H9 (cell line): ENCODE data around the gene CPLX1. TPM values are rescaled to one million over a fixed set of nuclear protein-coding genes. Genes with fewer than 3 reads are reported as not detected.

Source experiments
- DNase-seq: peaks from one replicate; pipeline ENCODE4 v3.0.0-alpha.2; 2017
- H2AFZ ChIP-seq: one replicate; pipeline ENCODE4 v1.6.1; 2013; ENCODE audit warnings: mild to moderate bottlenecking, low read length, control low read depth, moderate library complexity
- H2AK5ac ChIP-seq: 2 replicates; pipeline ENCODE4 v1.6.1; 2013; ENCODE audit warnings: low read length, control low read depth, mixed read lengths; ENCODE audit not compliant: insufficient read length
- H2BK120ac ChIP-seq: one replicate; pipeline ENCODE4 v1.6.1; 2013; ENCODE audit warnings: low read depth, mild to moderate bottlenecking, low read length, control low read depth, inconsistent platforms; ENCODE audit not compliant: poor library complexity, severe bottlenecking
- H2BK12ac ChIP-seq: 2 replicates; pipeline ENCODE4 v1.6.1; 2013; ENCODE audit warnings: low read length, control low read depth, mixed read lengths, low read depth; ENCODE audit not compliant: insufficient read length
- H2BK15ac ChIP-seq: 2 replicates; pipeline ENCODE4 v1.6.1; 2013; ENCODE audit warnings: low read depth, low read length, control low read depth
- H2BK20ac ChIP-seq: one replicate; pipeline ENCODE4 v1.6.1; 2013; ENCODE audit warnings: low read depth, mild to moderate bottlenecking, low read length, control low read depth, inconsistent platforms; ENCODE audit not compliant: poor library complexity, severe bottlenecking
- H2BK5ac ChIP-seq: 2 replicates; pipeline ENCODE4 v1.6.1; 2013; ENCODE audit warnings: low read length, control low read depth, mixed read lengths; ENCODE audit not compliant: insufficient read length
- H3K14ac ChIP-seq: 2 replicates; pipeline ENCODE4 v1.6.1; 2013; ENCODE audit warnings: low read length, control low read depth; ENCODE audit not compliant: insufficient read depth
- H3K18ac ChIP-seq: 2 replicates; pipeline ENCODE4 v1.6.1; 2013; ENCODE audit warnings: low read depth, mild to moderate bottlenecking, mixed read lengths, low read length, control low read depth; ENCODE audit not compliant: insufficient read length
- H3K23ac ChIP-seq: 2 replicates; pipeline ENCODE4 v1.6.1; 2013; ENCODE audit warnings: low read length, control low read depth, mixed read lengths, low read depth; ENCODE audit not compliant: insufficient read length
- H3K23me2 ChIP-seq: 2 replicates; pipeline ENCODE4 v1.6.1; 2013; ENCODE audit warnings: low read depth, mild to moderate bottlenecking, mixed read lengths, low read length, control low read depth; ENCODE audit not compliant: insufficient read length, poor library complexity, severe bottlenecking
- H3K27ac ChIP-seq: 2 replicates; pipeline ENCODE4 v1.5.1; 2013; ENCODE audit warnings: low read length, control low read depth, mixed read lengths, low read depth; ENCODE audit not compliant: insufficient read length
- H3K27me3 ChIP-seq: 2 replicates; pipeline ENCODE4 v1.6.1; 2013; ENCODE audit warnings: low read length, control low read depth, inconsistent platforms; ENCODE audit not compliant: insufficient read depth
- H3K4ac ChIP-seq: 2 replicates; pipeline ENCODE4 v1.6.1; 2013; ENCODE audit warnings: low read depth, mild to moderate bottlenecking, control low read depth, inconsistent platforms, low read length, moderate library complexity
- H3K4me1 ChIP-seq: 2 replicates; pipeline ENCODE4 v1.6.1; 2013; ENCODE audit warnings: low read length, control low read depth, inconsistent platforms; ENCODE audit not compliant: insufficient read depth
- H3K4me2 ChIP-seq: 2 replicates; pipeline ENCODE4 v1.6.1; 2013; ENCODE audit warnings: low read length, control low read depth, mixed read lengths; ENCODE audit not compliant: insufficient read length, insufficient read depth
- H3K56ac ChIP-seq: 2 replicates; pipeline ENCODE4 v1.6.1; 2013; ENCODE audit warnings: low read depth, mild to moderate bottlenecking, mixed read lengths, low read length, control low read depth; ENCODE audit not compliant: insufficient read length
- H3K79me1 ChIP-seq: 2 replicates; pipeline ENCODE4 v1.6.1; 2013; ENCODE audit warnings: low read depth, mild to moderate bottlenecking, moderate library complexity, low read length, control low read depth, inconsistent platforms; ENCODE audit not compliant: insufficient read depth, poor library complexity, severe bottlenecking
- H3K79me2 ChIP-seq: 2 replicates; pipeline ENCODE4 v1.6.1; 2013; ENCODE audit warnings: low read length, control low read depth, inconsistent platforms; ENCODE audit not compliant: insufficient read depth
- H3K9ac ChIP-seq: 2 replicates; pipeline ENCODE4 v1.6.1; 2013; ENCODE audit warnings: low read length, control low read depth, mixed read lengths; ENCODE audit not compliant: insufficient read length; ENCODE audit errors: extremely low read depth
- H3K9me3 ChIP-seq: one replicate; pipeline ENCODE4 v1.6.1; 2013; ENCODE audit warnings: low read depth, low read length, inconsistent platforms; ENCODE audit not compliant: control insufficient read depth
- H3T11ph ChIP-seq: one replicate; pipeline ENCODE4 v1.6.1; 2013; ENCODE audit warnings: mild to moderate bottlenecking, low read length, control low read depth, inconsistent platforms
- H4K20me1 ChIP-seq: one replicate; pipeline ENCODE4 v1.6.1; 2013; ENCODE audit not compliant: control insufficient read depth, insufficient read length, insufficient read depth
- H4K5ac ChIP-seq: 2 replicates; pipeline ENCODE4 v1.6.1; 2013; ENCODE audit warnings: low read depth, mild to moderate bottlenecking, mixed read lengths, low read length, control low read depth; ENCODE audit not compliant: insufficient read length
- H4K8ac ChIP-seq: replicated peaks from 2 replicates; pipeline ENCODE4 v1.6.1; 2013; ENCODE audit warnings: low read length, control low read depth, mixed read lengths, low read depth; ENCODE audit not compliant: insufficient read length
- H4K91ac ChIP-seq: 2 replicates; pipeline ENCODE4 v1.6.1; 2013; ENCODE audit warnings: low read depth, mild to moderate bottlenecking, moderate library complexity, mixed read lengths, low read length, control low read depth; ENCODE audit not compliant: insufficient read length
- H3K27ac Mint-ChIP-seq, 3 experiments: 2 replicates in 2 of 3; 3 replicates in 1 of 3; pipeline ENCODE4 v1.8.0; 2020 to 2021; ENCODE audit warnings: mixed read lengths in 3 of 3, mild to moderate bottlenecking in 1 of 3, moderate library complexity in 1 of 3
- H3K27me3 Mint-ChIP-seq: 2 replicates; pipeline ENCODE4 v1.8.0; 2021; ENCODE audit warnings: low read depth, mild to moderate bottlenecking, moderate library complexity, mixed read lengths
- H3K36me3 Mint-ChIP-seq, 3 experiments: 2 replicates in 2 of 3; 3 replicates in 1 of 3; pipeline ENCODE4 v1.8.0; 2020 to 2021; ENCODE audit warnings: low read depth in 3 of 3, mixed read lengths in 3 of 3; ENCODE audit not compliant: insufficient read depth in 1 of 3
- H3K4me1 Mint-ChIP-seq, 2 experiments: 2 replicates each; pipeline ENCODE4 v1.8.0; 2020; ENCODE audit warnings: mixed read lengths in 2 of 2
- H3K4me3 Mint-ChIP-seq, 2 experiments: 2 replicates in 1 of 2; 3 replicates in 1 of 2; pipeline ENCODE4 v1.8.0; 2020 to 2021; ENCODE audit warnings: mild to moderate bottlenecking in 2 of 2, mixed read lengths in 2 of 2, moderate library complexity in 1 of 2
- H3K9me3 Mint-ChIP-seq, 2 experiments: 2 replicates in 1 of 2; 3 replicates in 1 of 2; pipeline ENCODE4 v1.8.0; 2020; ENCODE audit warnings: mild to moderate bottlenecking in 2 of 2, mixed read lengths in 2 of 2, moderate library complexity in 1 of 2
- CTCF ChIP-seq: fragments of 200-600 bp; sonication (generic); conservative IDR thresholded peaks from 3 replicates; pipeline ENCODE4 v1.8.0; 2021; ENCODE audit warnings: antibody characterized with exemption, mild to moderate bottlenecking
- WGBS: extraction: QIAGEN DNeasy Blood & Tissue Kit; methylation state at CpG from one replicate; pipeline ENCODE4 v1.1.7; 2013; ENCODE audit warnings: missing lambda C conversion rate, low lambda C conversion rate, mixed read lengths; ENCODE audit not compliant: insufficient read length; ENCODE audit errors: extremely low coverage; 5-methylcytosine and 5-hydroxymethylcytosine counted together
- total RNA-seq: library from RNA; stranded (reverse); gene quantifications from 2 replicates; pipeline ENCODE4 v1.2.1, GENCODE V29; 2021

CPLX1 gene
- total RNA-seq, 1 experiment from 2014 or later, result 0.90 TPM

DNA sequence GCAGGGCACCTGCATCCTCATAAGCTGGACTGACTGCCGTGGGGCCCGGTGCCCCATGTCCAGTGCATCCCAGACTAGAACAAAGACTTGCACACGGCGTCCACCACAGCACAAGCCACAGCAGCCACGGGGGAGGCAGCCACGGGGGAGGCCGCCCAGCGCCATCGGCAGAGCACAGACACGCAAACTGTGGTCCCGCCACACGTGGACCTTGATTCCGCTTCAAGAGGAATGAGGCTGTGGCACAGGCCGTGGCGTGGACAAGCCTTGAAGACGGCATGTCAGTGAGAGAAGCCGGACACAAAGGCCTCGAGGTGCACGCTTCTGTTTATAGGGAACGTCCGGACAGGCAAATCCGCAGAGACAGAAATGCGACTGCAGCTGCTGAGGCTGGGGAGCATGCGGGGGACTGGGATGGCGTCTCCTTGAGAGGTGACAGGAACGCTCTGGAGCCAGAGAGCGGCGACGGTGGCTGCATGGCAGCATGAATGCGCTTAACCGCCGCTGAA, 10.1 kb upstream of the CPLX1 start:
- no peaks in the 10 kb centered on the region for H3K4me1 Mint-ChIP-seq
- Histone ChIP-seq H3K79me1 (no peaks in the 10 kb centered on the region), H3K9me3 (no peaks in the 10 kb centered on the region), H2BK15ac (no peak overlapping the region), H3K27ac (no peak overlapping the region), H3K14ac (no peak overlapping the region), H3K4me2 (no peak overlapping the region), H3K23ac (no peak overlapping the region), H3K18ac (no peak overlapping the region), H2AFZ (no peak overlapping the region), H2AK5ac (no peak overlapping the region), H2BK120ac (no peak overlapping the region), H4K8ac (no peak overlapping the region), H4K91ac (no peak overlapping the region), H3T11ph (no peak overlapping the region), H3K4me1 (no peaks in the 10 kb centered on the region), H3K27me3 (no peaks in the 10 kb centered on the region), H3K4ac (no peak overlapping the region), H2BK5ac (no peak overlapping the region), H4K5ac (no peak overlapping the region), H3K9ac (no peak overlapping the region), H4K20me1 (no peaks in the 10 kb centered on the region), H2BK20ac (no peak overlapping the region), H3K56ac (no peak overlapping the region), H3K79me2 (no peaks in the 10 kb centered on the region), H3K23me2 (no peaks in the 10 kb centered on the region), H2BK12ac (no peak overlapping the region)
- H3K36me3 Mint-ChIP-seq, result peaks cover 0 to 3% (median 0%) of the 10 kb centered on the region in 3 experiments; a peak in 3 of 7 replicates
- no peak for TF ChIP-seq CTCF
- peaks cover 28% of the 10 kb centered on the region for H3K27me3 Mint-ChIP-seq
- no peak overlapping the region; a peak in 1 of 7 replicates for H3K27ac Mint-ChIP-seq
- no peak for DNase-seq
- H3K4me3 Mint-ChIP-seq, result no peak overlapping the region
- WGBS, result no CpG with 5 or more reads among the region's 32 CpGs
- peaks cover 13 to 20% of the 10 kb centered on the region in 2 experiments; a peak in 4 of 5 replicates for H3K9me3 Mint-ChIP-seq
